22Rv1 (cell line): ENCODE results near the gene TCERG1L.

Experiments
- H3K27ac ChIP-seq: fragments of 450-650 bp; 2 replicates; pipeline ENCODE4 v1.5.1; 2017
- CTCF ChIP-seq: fragments of 450-650 bp; IDR thresholded peaks from 2 replicates; pipeline ENCODE4 v1.5.1; 2017; ENCODE audit warnings: mild to moderate bottlenecking
- ZFX ChIP-seq: fragments of 450-650 bp; IDR thresholded peaks from 2 replicates; pipeline ENCODE4 v1.6.1; 2017; ENCODE audit warnings: antibody characterized with exemption, borderline replicate concordance

The TCERG1L gene

GRCh38 chr10:131063311-131063710, 248.2 kb downstream of the TCERG1L start:
- H3K27ac ChIP-seq, result no peak overlapping the region
- TF ChIP-seq ZFX (no peak), CTCF (no peak)

GRCh38 chr10:131062621-131063260, 248.8 kb downstream of the TCERG1L start:
- no peak overlapping the region for H3K27ac ChIP-seq
- no peak for TF ChIP-seq ZFX
- TF ChIP-seq CTCF, result no peak

- TF ChIP-seq ZFX (no peak), CTCF (no peak)
These were observed 250.3 kb downstream of the TCERG1L start for GRCh38 chr10:131061216-131061615.

GRCh38 chr10:131059881-131060280, 251.6 kb downstream of the TCERG1L start:
- TF ChIP-seq ZFX (no peak), CTCF (no peak)
- H3K27ac ChIP-seq, result no peak overlapping the region

More at GRCh38 chr10:131061216-131061615, 250.3 kb downstream of the TCERG1L start:
- no peak overlapping the region for H3K27ac ChIP-seq

- TF ChIP-seq CTCF, result no peak
- TF ChIP-seq ZFX, result no peak
- no peak overlapping the region for H3K27ac ChIP-seq
These were observed 252.7 kb downstream of the TCERG1L start for GRCh38 chr10:131058799-131059198.

GRCh38 chr10:131056781-131057180, 254.7 kb downstream of the TCERG1L start:
- TF ChIP-seq ZFX (no peak), CTCF (no peak)
- no peak overlapping the region for H3K27ac ChIP-seq

- TF ChIP-seq ZFX (no peak), CTCF (no peak)
- H3K27ac ChIP-seq, result no peak overlapping the region
These were observed 255.4 kb downstream of the TCERG1L start for GRCh38 chr10:131056091-131056579.
